Panc1 (cell line): Measurements from ENCODE around the gene CSTA. TPM values are rescaled to one million over a fixed set of nuclear protein-coding genes. Genes with fewer than 3 reads are reported as not detected.
A peak's percentile ranks its signal among the peaks of the same experiment; 100 is the strongest.

ENCODE experiments used
- ATAC-seq: fragments of 200-7000 bp; cut with Tn5 transposase; 2 replicates; pipeline ENCODE4 v1.9.1; 2020; ENCODE audit warnings: mild to moderate bottlenecking, moderate library complexity
- BruUV-seq: library from RNA; stranded (reverse); fragments of 400-500 nt; replicated peaks from 2 replicates; lab custom pipeline; 2021; lab: Mats Ljungman, UMichigan
- CTCF ChIA-PET: fragments of 300-600 bp; sonication (Branson Sonifier 250); formaldehyde crosslinking; loops from one replicate; lab custom pipeline; 2022; ENCODE audit warnings: antibody characterized with exemption; lab: Charles Lee
- POLR2A ChIA-PET: fragments of 300-600 bp; sonication (Branson Sonifier 250); formaldehyde crosslinking; loops from one replicate; lab custom pipeline; 2022; ENCODE audit warnings: antibody characterized with exemption; lab: Charles Lee
- DNase-seq: peaks from one replicate; pipeline ENCODE4 v3.0.0-alpha.2; 2010; ENCODE audit warnings: low read depth, low spot score
- H3K27ac ChIP-seq: 2 replicates; pipeline ENCODE4 v1.5.1; 2011; ENCODE audit warnings: mild to moderate bottlenecking, low read length, inconsistent platforms
- H3K27me3 ChIP-seq: fragments of 200-500 bp; sonication (Bioruptor generic); 2 replicates; pipeline ENCODE4 v1.6.0; 2014; ENCODE audit warnings: low read length, inconsistent platforms; ENCODE audit not compliant: control insufficient read depth, insufficient read depth
- H3K36me3 ChIP-seq: fragments of 200-500 bp; sonication (Bioruptor generic); 2 replicates; pipeline ENCODE4 v1.5.1; 2014; ENCODE audit warnings: inconsistent platforms, mild to moderate bottlenecking, low read length, moderate library complexity; ENCODE audit not compliant: control insufficient read depth, insufficient read depth
- H3K4me1 ChIP-seq: 2 replicates; pipeline ENCODE4 v1.5.1; 2011; ENCODE audit warnings: inconsistent platforms, mild to moderate bottlenecking, low read length, moderate library complexity; ENCODE audit not compliant: control insufficient read depth, insufficient read depth
- H3K4me3 ChIP-seq, 2 experiments: 2 replicates each; pipeline ENCODE4 v1.5.1; 2011 to 2012; ENCODE audit warnings: low read depth in 2 of 2, low read length in 2 of 2, mild to moderate bottlenecking in 2 of 2, inconsistent platforms in 1 of 2, moderate library complexity in 1 of 2
- H3K9me3 ChIP-seq: fragments of 200-500 bp; sonication (Bioruptor generic); 2 replicates; pipeline ENCODE4 v1.5.1; 2014; ENCODE audit warnings: low read depth, mild to moderate bottlenecking, inconsistent platforms, low read length, moderate library complexity; ENCODE audit not compliant: control insufficient read depth, insufficient read depth
- POLR2AphosphoS5 ChIP-seq: IDR thresholded peaks from 2 replicates; pipeline ENCODE4 v1.6.1; 2012; ENCODE audit warnings: mild to moderate bottlenecking, low read depth, low read length, moderate library complexity
- SIN3A ChIP-seq: IDR thresholded peaks from 2 replicates; pipeline ENCODE4 v1.6.1; 2012; ENCODE audit warnings: low read depth, mild to moderate bottlenecking, low read length, moderate library complexity, borderline replicate concordance; ENCODE audit not compliant: insufficient read depth
- TCF7L2 ChIP-seq: IDR thresholded peaks from 2 replicates; pipeline ENCODE4 v1.6.1; 2011; ENCODE audit warnings: mild to moderate bottlenecking, low read depth, low read length, inconsistent platforms
- in situ Hi-C: cut with HindIII; loops from 2 replicates; pipeline ENCODE4 v1.10.0; 2016; ENCODE audit warnings: low sequenced_read_pairs, low pct_unique_long_range_greater_than_20kb
- intact Hi-C: fragments of 100-400 bp; cut with micrococcal nuclease; formaldehyde crosslinking; loops from one replicate; pipeline ENCODE4 v1.10.0; 2022; ENCODE audit not compliant: unreplicated experiment
- total RNA-seq: library from RNA; stranded (reverse); gene quantifications from one replicate; pipeline ENCODE4 v1.2.1, GENCODE V29; 2021; ENCODE audit not compliant: unreplicated experiment
- TF ChIP-seq, protein P1 (sequence below): fragments of 450-650 bp; IDR thresholded peaks from 2 replicates; pipeline ENCODE4 v1.5.1; 2017; ENCODE audit warnings: mild to moderate bottlenecking
- TF ChIP-seq, protein P2 (sequence below), 2 experiments: IDR thresholded peaks; 2 replicates each; pipeline ENCODE4 v1.6.1; 2011 to 2012; ENCODE audit warnings: low read depth in 2 of 2, control low read depth in 1 of 2, low read length in 1 of 2, mild to moderate bottlenecking in 1 of 2, moderate library complexity in 1 of 2; ENCODE audit not compliant: insufficient read depth in 1 of 2

CSTA gene
- total RNA-seq, 1 experiment from 2014 or later = not detected

- ChIA-PET POLR2A (no interaction called here), CTCF (no interaction called here)
- intact Hi-C loops = no loop called here
- Histone ChIP-seq H3K27ac (no peak overlapping the region), H3K27me3 (peaks cover 2% of the 10 kb centered on the region; the same call in 1 of the 2 replicates), H3K4me1 (no peaks in the 10 kb centered on the region), H3K4me3 (no peak overlapping the region), H3K36me3 (no peaks in the 10 kb centered on the region), H3K9me3 (peaks cover 3% of the 10 kb centered on the region; the same call in 1 of the 2 replicates)
- in situ Hi-C loops = no loop called here
- DNase-seq = no peak
- no peak for TF ChIP-seq SIN3A
- TF ChIP-seq, protein P1, sequence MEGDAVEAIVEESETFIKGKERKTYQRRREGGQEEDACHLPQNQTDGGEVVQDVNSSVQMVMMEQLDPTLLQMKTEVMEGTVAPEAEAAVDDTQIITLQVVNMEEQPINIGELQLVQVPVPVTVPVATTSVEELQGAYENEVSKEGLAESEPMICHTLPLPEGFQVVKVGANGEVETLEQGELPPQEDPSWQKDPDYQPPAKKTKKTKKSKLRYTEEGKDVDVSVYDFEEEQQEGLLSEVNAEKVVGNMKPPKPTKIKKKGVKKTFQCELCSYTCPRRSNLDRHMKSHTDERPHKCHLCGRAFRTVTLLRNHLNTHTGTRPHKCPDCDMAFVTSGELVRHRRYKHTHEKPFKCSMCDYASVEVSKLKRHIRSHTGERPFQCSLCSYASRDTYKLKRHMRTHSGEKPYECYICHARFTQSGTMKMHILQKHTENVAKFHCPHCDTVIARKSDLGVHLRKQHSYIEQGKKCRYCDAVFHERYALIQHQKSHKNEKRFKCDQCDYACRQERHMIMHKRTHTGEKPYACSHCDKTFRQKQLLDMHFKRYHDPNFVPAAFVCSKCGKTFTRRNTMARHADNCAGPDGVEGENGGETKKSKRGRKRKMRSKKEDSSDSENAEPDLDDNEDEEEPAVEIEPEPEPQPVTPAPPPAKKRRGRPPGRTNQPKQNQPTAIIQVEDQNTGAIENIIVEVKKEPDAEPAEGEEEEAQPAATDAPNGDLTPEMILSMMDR = peak; percentile 3; the same call in 1 of the 2 replicates
- TF ChIP-seq, protein P2, sequence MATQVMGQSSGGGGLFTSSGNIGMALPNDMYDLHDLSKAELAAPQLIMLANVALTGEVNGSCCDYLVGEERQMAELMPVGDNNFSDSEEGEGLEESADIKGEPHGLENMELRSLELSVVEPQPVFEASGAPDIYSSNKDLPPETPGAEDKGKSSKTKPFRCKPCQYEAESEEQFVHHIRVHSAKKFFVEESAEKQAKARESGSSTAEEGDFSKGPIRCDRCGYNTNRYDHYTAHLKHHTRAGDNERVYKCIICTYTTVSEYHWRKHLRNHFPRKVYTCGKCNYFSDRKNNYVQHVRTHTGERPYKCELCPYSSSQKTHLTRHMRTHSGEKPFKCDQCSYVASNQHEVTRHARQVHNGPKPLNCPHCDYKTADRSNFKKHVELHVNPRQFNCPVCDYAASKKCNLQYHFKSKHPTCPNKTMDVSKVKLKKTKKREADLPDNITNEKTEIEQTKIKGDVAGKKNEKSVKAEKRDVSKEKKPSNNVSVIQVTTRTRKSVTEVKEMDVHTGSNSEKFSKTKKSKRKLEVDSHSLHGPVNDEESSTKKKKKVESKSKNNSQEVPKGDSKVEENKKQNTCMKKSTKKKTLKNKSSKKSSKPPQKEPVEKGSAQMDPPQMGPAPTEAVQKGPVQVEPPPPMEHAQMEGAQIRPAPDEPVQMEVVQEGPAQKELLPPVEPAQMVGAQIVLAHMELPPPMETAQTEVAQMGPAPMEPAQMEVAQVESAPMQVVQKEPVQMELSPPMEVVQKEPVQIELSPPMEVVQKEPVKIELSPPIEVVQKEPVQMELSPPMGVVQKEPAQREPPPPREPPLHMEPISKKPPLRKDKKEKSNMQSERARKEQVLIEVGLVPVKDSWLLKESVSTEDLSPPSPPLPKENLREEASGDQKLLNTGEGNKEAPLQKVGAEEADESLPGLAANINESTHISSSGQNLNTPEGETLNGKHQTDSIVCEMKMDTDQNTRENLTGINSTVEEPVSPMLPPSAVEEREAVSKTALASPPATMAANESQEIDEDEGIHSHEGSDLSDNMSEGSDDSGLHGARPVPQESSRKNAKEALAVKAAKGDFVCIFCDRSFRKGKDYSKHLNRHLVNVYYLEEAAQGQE (IDR thresholded peaks at IDR 0.05; ENCODE audit: insufficient read depth in 1 of 2, low read depth in 2 of 2, low read length in 1 of 2) = no peak
- no peak for ATAC-seq
- no TSS peak for BruUV-seq
Observed at GRCh38 chr3:122315619-122316018, 9.4 kb upstream of the CSTA start.

- DNase-seq = no peak
- intact Hi-C loops (no loop called here), in situ Hi-C loops (no loop called here)
- Histone ChIP-seq H3K9me3 (peaks cover 3% of the 10 kb centered on the region; the same call in 1 of the 2 replicates), H3K4me3 (no peak overlapping the region), H3K36me3 (no peaks in the 10 kb centered on the region), H3K27me3 (peaks cover 2% of the 10 kb centered on the region; the same call in 1 of the 2 replicates), H3K4me1 (no peaks in the 10 kb centered on the region), H3K27ac (no peak overlapping the region)
- ChIA-PET CTCF (no interaction called here), POLR2A (no interaction called here)
- TF ChIP-seq TCF7L2 = no peak
- TF ChIP-seq, protein P1 = no peak
- TF ChIP-seq POLR2AphosphoS5 = no peak
- no peak for TF ChIP-seq SIN3A
- TF ChIP-seq, protein P2 (IDR thresholded peaks at IDR 0.05; ENCODE audit: insufficient read depth in 1 of 2, low read depth in 2 of 2, low read length in 1 of 2) = no peak
- no peak for ATAC-seq
- BruUV-seq = no TSS peak
Observed at GRCh38 chr3:122316368-122316767, 8.7 kb upstream of the CSTA start.
